Caco-2 (cell line): ENCODE data around the gene TRPC4. TPM values are rescaled to one million over a fixed set of nuclear protein-coding genes. Genes with fewer than 3 reads are reported as not detected.
"Not testable (repeated sequence)": the region's sequence is repeated elsewhere in the genome, so short reads cannot be mapped to it uniquely, and the experiment has no call there.

Source experiments
- BruUV-seq: library from RNA; stranded (reverse); fragments of 400-500 nt; replicated peaks from 2 replicates; lab custom pipeline; 2021; lab: Mats Ljungman, UMichigan
- CTCF ChIA-PET: fragments of 300-600 bp; sonication (Branson Sonifier 250); formaldehyde crosslinking; loops from one replicate; lab custom pipeline; 2022; ENCODE audit warnings: antibody characterized with exemption; lab: Charles Lee
- POLR2A ChIA-PET: fragments of 300-600 bp; sonication (Branson Sonifier 250); formaldehyde crosslinking; loops from one replicate; lab custom pipeline; 2022; ENCODE audit warnings: antibody characterized with exemption; lab: Charles Lee
- DNase-seq, 2 experiments: peaks; one replicate each; pipeline versions ENCODE4 v3.0.0 to v3.0.0-alpha.2; 2020 to 2022
- H3K27me3 ChIP-seq: replicated peaks from 2 replicates; pipeline ENCODE4 v1.6.0; 2011; ENCODE audit warnings: low read length; ENCODE audit not compliant: control insufficient read depth, insufficient read depth
- H3K36me3 ChIP-seq: 2 replicates; pipeline ENCODE4 v1.5.1; 2011; ENCODE audit warnings: low read length; ENCODE audit not compliant: control insufficient read depth, insufficient read depth
- H3K4me1 ChIP-seq: fragments of 250-450 bp; sonication (Bioruptor Pico); 2 replicates; pipeline ENCODE4 v1.5.1; 2020; ENCODE audit warnings: mild to moderate bottlenecking
- H3K4me3 ChIP-seq: 2 replicates; pipeline ENCODE4 v1.5.1; 2011; ENCODE audit warnings: low read depth, mild to moderate bottlenecking, control low read depth, low read length
- H3K9me3 ChIP-seq: fragments of 250-450 bp; sonication (Bioruptor Pico); 2 replicates; pipeline ENCODE4 v1.5.1; 2020; ENCODE audit warnings: mild to moderate bottlenecking, moderate library complexity
- H3K27ac Mint-ChIP-seq: one replicate; pipeline ENCODE4 v1.8.0; 2022; ENCODE audit warnings: mixed read lengths; ENCODE audit not compliant: unreplicated experiment
- H3K27me3 Mint-ChIP-seq: one replicate; pipeline ENCODE4 v1.8.0; 2022; ENCODE audit warnings: mixed read lengths; ENCODE audit not compliant: insufficient read depth, unreplicated experiment
- H3K36me3 Mint-ChIP-seq: one replicate; pipeline ENCODE4 v1.8.0; 2022; ENCODE audit warnings: mild to moderate bottlenecking, mixed read lengths; ENCODE audit not compliant: insufficient read depth, unreplicated experiment
- H3K4me1 Mint-ChIP-seq: one replicate; pipeline ENCODE4 v1.8.0; 2022; ENCODE audit warnings: low read depth, mixed read lengths; ENCODE audit not compliant: unreplicated experiment
- H3K4me3 Mint-ChIP-seq: one replicate; pipeline ENCODE4 v1.8.0; 2022; ENCODE audit warnings: mild to moderate bottlenecking, moderate library complexity, mixed read lengths; ENCODE audit not compliant: unreplicated experiment
- H3K9me3 Mint-ChIP-seq: one replicate; pipeline ENCODE4 v1.8.0; 2022; ENCODE audit warnings: mixed read lengths; ENCODE audit not compliant: unreplicated experiment
- CTCF ChIP-seq, 2 experiments: fragments of 200-600 bp in 1 of 2; IDR thresholded peaks; 1 replicate in 1 of 2; 2 replicates in 1 of 2; pipeline versions ENCODE4 v1.5.1 to v1.8.0; 2011 to 2022; ENCODE audit warnings: antibody characterized with exemption in 1 of 2, control low read depth in 1 of 2, inconsistent platforms in 1 of 2, low read depth in 1 of 2, low read length in 1 of 2, mild to moderate bottlenecking in 1 of 2, moderate library complexity in 1 of 2; ENCODE audit not compliant: insufficient read depth in 1 of 2, severe bottlenecking in 1 of 2, unreplicated experiment in 1 of 2
- intact Hi-C: fragments of 100-400 bp; cut with micrococcal nuclease; formaldehyde crosslinking; loops from one replicate; pipeline ENCODE4 v1.10.0; 2022; ENCODE audit not compliant: unreplicated experiment
- total RNA-seq: library from RNA; stranded (reverse); gene quantifications from 2 replicates; pipeline ENCODE4 v1.2.3, GENCODE V29; 2022

TRPC4 gene
- total RNA-seq, 1 experiment from 2014 or later: not detected

- no TSS peak for BruUV-seq
- Histone ChIP-seq H3K4me3 (no peak overlapping the region), H3K36me3 (no peaks in the 10 kb centered on the region), H3K9me3 (no peaks in the 10 kb centered on the region), H3K27me3 (no peaks in the 10 kb centered on the region), H3K4me1 (no peaks in the 10 kb centered on the region)
- no peak overlapping the region for H3K4me3 Mint-ChIP-seq
- intact Hi-C loops: no loop called here
- no peak for DNase-seq
- ChIA-PET CTCF (no interaction called here), POLR2A (no interaction called here)
- no peak for TF ChIP-seq CTCF (IDR thresholded peaks at IDR 0.05; ENCODE audit: insufficient read depth in 1 of 2, low read depth in 1 of 2, low read length in 1 of 2, severe bottlenecking in 1 of 2, unreplicated experiment in 1 of 2)
- no peaks in the 10 kb centered on the region for H3K27me3 Mint-ChIP-seq
- H3K4me1 Mint-ChIP-seq: no peaks in the 10 kb centered on the region
- no peak overlapping the region for H3K27ac Mint-ChIP-seq
- H3K36me3 Mint-ChIP-seq: no peaks in the 10 kb centered on the region
- peaks cover 10% of the 10 kb centered on the region for H3K9me3 Mint-ChIP-seq
These were observed 58.1 kb downstream of the TRPC4 start for GRCh38 chr13:37811441-37811840.

GRCh38 chr13:37806666-37807065 is 62.9 kb downstream of the TRPC4 start:
- Histone ChIP-seq H3K4me3 (no peak overlapping the region), H3K27me3 (no peaks in the 10 kb centered on the region), H3K36me3 (no peaks in the 10 kb centered on the region), H3K9me3 (no peaks in the 10 kb centered on the region), H3K4me1 (no peaks in the 10 kb centered on the region)
- H3K27me3 Mint-ChIP-seq: peaks cover 2% of the 10 kb centered on the region
- ChIA-PET POLR2A (no interaction called here), CTCF (no interaction called here)
- intact Hi-C loops: no loop called here
- TF ChIP-seq CTCF (IDR thresholded peaks at IDR 0.05; ENCODE audit: insufficient read depth in 1 of 2, low read depth in 1 of 2, low read length in 1 of 2, severe bottlenecking in 1 of 2, unreplicated experiment in 1 of 2): peak in 1 of 2 experiments; percentile 24
- no peak for DNase-seq
- no peaks in the 10 kb centered on the region for H3K36me3 Mint-ChIP-seq
- H3K4me1 Mint-ChIP-seq: no peaks in the 10 kb centered on the region
- no peak overlapping the region for H3K4me3 Mint-ChIP-seq
- H3K9me3 Mint-ChIP-seq: no peaks in the 10 kb centered on the region
- no TSS peak for BruUV-seq
- no peak overlapping the region for H3K27ac Mint-ChIP-seq

GRCh38 chr13:37797631-37798030 is 71.9 kb downstream of the TRPC4 start:
- H3K36me3 Mint-ChIP-seq: no peaks in the 10 kb centered on the region
- H3K4me3 Mint-ChIP-seq: no peak overlapping the region
- Histone ChIP-seq H3K27me3 (no peaks in the 10 kb centered on the region), H3K9me3 (no peaks in the 10 kb centered on the region), H3K36me3 (no peaks in the 10 kb centered on the region), H3K4me1 (no peaks in the 10 kb centered on the region), H3K4me3 (no peak overlapping the region)
- no TSS peak for BruUV-seq
- intact Hi-C loops: no loop called here
- no peaks in the 10 kb centered on the region for H3K9me3 Mint-ChIP-seq
- H3K27ac Mint-ChIP-seq: no peak overlapping the region
- H3K27me3 Mint-ChIP-seq: peaks cover 5% of the 10 kb centered on the region
- no peaks in the 10 kb centered on the region for H3K4me1 Mint-ChIP-seq
- DNase-seq: no peak
- POLR2A ChIA-PET: no interaction called here
- TF ChIP-seq CTCF (IDR thresholded peaks at IDR 0.05; ENCODE audit: insufficient read depth in 1 of 2, low read depth in 1 of 2, low read length in 1 of 2, severe bottlenecking in 1 of 2, unreplicated experiment in 1 of 2): no peak
- CTCF ChIA-PET: no interaction called here

GRCh38 chr13:37796795-37797194 is 72.8 kb downstream of the TRPC4 start:
- H3K27me3 ChIP-seq, POLR2A ChIA-PET, H3K27ac Mint-ChIP-seq, H3K36me3 ChIP-seq, H3K4me3 Mint-ChIP-seq, H3K4me3 ChIP-seq, H3K27me3 Mint-ChIP-seq, H3K9me3 Mint-ChIP-seq, intact Hi-C loops, BruUV-seq, H3K4me1 Mint-ChIP-seq, CTCF ChIA-PET, H3K36me3 Mint-ChIP-seq, DNase-seq, H3K9me3 ChIP-seq, H3K4me1 ChIP-seq: not testable (repeated sequence)
